ENCODE measurements around the gene MAPRE3. TPM values are rescaled to one million over a fixed set of nuclear protein-coding genes. Genes with fewer than 3 reads are reported as not detected.

MAPRE3 gene
- total RNA-seq, 4 donors from 2014 or later, result 16.6 to 26.4 (median 19.7) TPM

- WGBS, 2 donors, result 1% methylated on average over 33 to 45 of the region's 76 CpGs
- Histone ChIP-seq H3K4me1 (peaks cover 0 to 44% (median 11%) of the 10 kb centered on the region in 4 donors), H3K27me3 (no peaks in the 10 kb centered on the region), H3K27ac (peak within 1 kb of the TSS; percentile 74 to 92 (median 88)), H3K9me3 (no peaks in the 10 kb centered on the region), H3K4me3 (peak within 1 kb of the TSS; percentile 87 to 95 (median 92)), H3K36me3 (peaks cover 0 to 50% (median 28%) of the 10 kb centered on the region in 3 donors)
- DNase-seq (ENCODE audit: low spot score in 2 of 2), result peak; percentile 76 to 78
- peak; percentile 30 to 61 for TF ChIP-seq POLR2A (IDR thresholded peaks at IDR 0.05)
- peak; percentile 26 to 69 for TF ChIP-seq EP300 (IDR thresholded peaks at IDR 0.05)
- peak in 1 of 5 experiments; percentile 29 for TF ChIP-seq CTCF (IDR thresholded peaks at IDR 0.05)
These were observed 62.2 kb downstream of the MAPRE3 start, which contains the start of gene TMEM214 for GRCh38 chr2:27032495-27033252. TSS of gene TMEM214 (plus strand) at chr2:27032965. CDS start at chr2:27033016, 51 bp downstream.

GRCh38 chr2:27033253-27033852 is 62.9 kb downstream of the MAPRE3 start:
- peak overlapping the region; percentile 74 to 92 (median 88) for H3K27ac ChIP-seq
- DNase-seq (ENCODE audit: low spot score in 2 of 2), result no peak
- 11 to 24% methylated on average over 4 to 11 of the region's 11 CpGs for WGBS, 2 donors

GRCh38 chr2:27038012-27038411 is 67.6 kb downstream of the MAPRE3 start:
- WGBS, 2 donors, result 86 to 94% methylated on average over 3 to 6 of the region's 6 CpGs
- Histone ChIP-seq H3K27me3 (no peaks in the 10 kb centered on the region), H3K4me3 (no peak overlapping the region), H3K4me1 (peaks cover 0 to 25% (median 11%) of the 10 kb centered on the region in 4 donors), H3K36me3 (peaks cover 0 to 75% (median 56%) of the 10 kb centered on the region in 3 donors), H3K9me3 (no peaks in the 10 kb centered on the region), H3K27ac (no peak overlapping the region)
- no peak for TF ChIP-seq POLR2A (IDR thresholded peaks at IDR 0.05)
- no peak for TF ChIP-seq CTCF (IDR thresholded peaks at IDR 0.05)
- no peak for TF ChIP-seq EP300 (IDR thresholded peaks at IDR 0.05)
- no peak for DNase-seq (ENCODE audit: low spot score in 2 of 2)

More at GRCh38 chr2:27033253-27033852, 62.9 kb downstream of the MAPRE3 start:
- Histone ChIP-seq H3K9me3 (no peaks in the 10 kb centered on the region), H3K4me1 (peaks cover 0 to 44% (median 11%) of the 10 kb centered on the region in 4 donors), H3K4me3 (peak overlapping the region; percentile 87 to 95 (median 92)), H3K27me3 (no peaks in the 10 kb centered on the region), H3K36me3 (peaks cover 0 to 50% (median 35%) of the 10 kb centered on the region in 3 donors)
- TF ChIP-seq CTCF (IDR thresholded peaks at IDR 0.05) (no peak), POLR2A (IDR thresholded peaks at IDR 0.05) (no peak), EP300 (IDR thresholded peaks at IDR 0.05) (no peak)

- DNase-seq (ENCODE audit: low spot score in 2 of 2), result no peak
These were observed 68.3 kb downstream of the MAPRE3 start for GRCh38 chr2:27038631-27039339.

More at GRCh38 chr2:27038631-27039339, 68.3 kb downstream of the MAPRE3 start:
- Histone ChIP-seq H3K4me3 (no peak overlapping the region), H3K36me3 (peaks cover 0 to 75% (median 56%) of the 10 kb centered on the region in 3 donors), H3K4me1 (peaks cover 0 to 20% (median 8%) of the 10 kb centered on the region in 4 donors), H3K9me3 (no peaks in the 10 kb centered on the region), H3K27me3 (no peaks in the 10 kb centered on the region), H3K27ac (no peak overlapping the region)
- 86 to 87% methylated on average over 17 of the region's 17 CpGs for WGBS, 2 donors
- TF ChIP-seq EP300 (IDR thresholded peaks at IDR 0.05) (no peak), CTCF (IDR thresholded peaks at IDR 0.05) (no peak), POLR2A (IDR thresholded peaks at IDR 0.05) (no peak)
